DMS53 treated with DMSO at 0.1 percent for 48 hours (cell line): ENCODE results near the gene KIAA0586.

Source experiments
- DNase-seq: peaks from one replicate; lab custom pipeline; 2025; ENCODE audit not compliant: unreplicated experiment; lab: John Stamatoyannopoulos, UW

KIAA0586 gene

GRCh38 chr14:58593977-58594376, 166.5 kb downstream of the KIAA0586 start:
- no peak for DNase-seq

GRCh38 chr14:58597041-58597440, 169.5 kb downstream of the KIAA0586 start:
- DNase-seq = no peak

- no peak for DNase-seq
These were observed 170.7 kb downstream of the KIAA0586 start for GRCh38 chr14:58598028-58598803.

- DNase-seq = no peak
These were observed 171.4 kb downstream of the KIAA0586 start for GRCh38 chr14:58598804-58599525.

GRCh38 chr14:58599707-58600106, 172.2 kb downstream of the KIAA0586 start:
- DNase-seq = no peak
